Epithelial cell of proximal tubule (primary cell): ENCODE measurements around the gene TADA2B. TPM values are rescaled to one million over a fixed set of nuclear protein-coding genes. Genes with fewer than 3 reads are reported as not detected.
"Not testable (repeated sequence)": the region's sequence is repeated elsewhere in the genome, so short reads cannot be mapped to it uniquely, and the experiment has no call there.

Source experiments
- DNase-seq: peaks from one replicate; pipeline ENCODE4 v3.0.0-alpha.2; 2011; ENCODE audit warnings: low read depth
- H3K4me3 ChIP-seq: 2 replicates; pipeline ENCODE4 v1.5.1; 2011; ENCODE audit warnings: low read depth, mild to moderate bottlenecking, low read length
- CTCF ChIP-seq: conservative IDR thresholded peaks from 2 replicates; pipeline ENCODE4 v1.5.1; 2012; ENCODE audit warnings: low read depth, mild to moderate bottlenecking, low read length
- total RNA-seq: library from RNA; depleted of rRNA; stranded (reverse); fragments of >200 nt; gene quantifications from 2 replicates; pipeline ENCODE4 v1.2.3, GENCODE V29; 2015

The TADA2B gene
- total RNA-seq, 1 donor from 2014 or later: 15.2 TPM

- H3K4me3 ChIP-seq: no peak overlapping the region
- TF ChIP-seq CTCF: no peak
- no peak for DNase-seq
Observed at GRCh38 chr4:7089213-7089986, 46.2 kb downstream of the TADA2B start.

GRCh38 chr4:7092026-7092425 lies 48.9 kb downstream of the TADA2B start:
- H3K4me3 ChIP-seq: no peak overlapping the region
- no peak for TF ChIP-seq CTCF
- no peak for DNase-seq

GRCh38 chr4:7094916-7095315 lies 51.7 kb downstream of the TADA2B start:
- TF ChIP-seq CTCF: no peak
- DNase-seq: no peak
- H3K4me3 ChIP-seq: no peak overlapping the region

GRCh38 chr4:7095611-7096155 lies 52.5 kb downstream of the TADA2B start:
- no peak overlapping the region for H3K4me3 ChIP-seq
- TF ChIP-seq CTCF: no peak
- no peak for DNase-seq

GRCh38 chr4:7096236-7096635 lies 53.1 kb downstream of the TADA2B start:
- no peak for DNase-seq
- H3K4me3 ChIP-seq: no peak overlapping the region
- TF ChIP-seq CTCF: no peak

- peak; percentile 78 for TF ChIP-seq CTCF
- H3K4me3 ChIP-seq: peak overlapping the region; percentile 52
- no peak for DNase-seq
Observed at GRCh38 chr4:7101692-7102515, 58.7 kb downstream of the TADA2B start.

GRCh38 chr4:7102516-7102909 lies 59.3 kb downstream of the TADA2B start:
- DNase-seq: not testable (repeated sequence)
- H3K4me3 ChIP-seq: peak overlapping the region; percentile 77
